GM18861 (cell line): ENCODE measurements around the gene GJB4.

ENCODE experiments used
- ATAC-seq: cut with Tn5 transposase; IDR thresholded peaks from one replicate; pipeline ENCODE4 v1.9.1; 2021; ENCODE audit not compliant: unreplicated experiment

Gene GJB4

GRCh38 chr1:34777519-34778321 lies 18.2 kb downstream of the GJB4 start:
- ATAC-seq = no peak

DNA sequence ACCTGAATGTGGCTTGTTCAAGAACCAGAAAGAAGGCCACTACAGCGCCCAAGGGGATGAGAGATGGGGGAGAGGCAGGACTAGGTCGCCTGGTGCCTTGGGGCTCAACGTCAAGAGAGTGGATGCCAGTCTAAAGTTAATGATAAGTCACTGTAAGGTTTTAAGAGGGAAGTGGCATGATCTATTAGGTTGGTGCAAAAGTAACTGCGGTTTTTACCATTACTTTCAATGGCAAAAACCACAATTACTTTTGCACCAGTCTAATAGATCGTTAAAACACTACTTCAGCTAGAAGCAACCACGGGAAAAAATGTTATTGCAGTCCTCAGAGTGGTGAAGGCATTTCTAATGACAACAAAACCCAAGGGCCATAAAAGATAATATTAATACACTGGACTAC lies 18.8 kb downstream of the GJB4 start:
- ATAC-seq = no peak

- ATAC-seq = no peak
Measured at GRCh38 chr1:34779005-34779404, 19.5 kb downstream of the GJB4 start.

DNA sequence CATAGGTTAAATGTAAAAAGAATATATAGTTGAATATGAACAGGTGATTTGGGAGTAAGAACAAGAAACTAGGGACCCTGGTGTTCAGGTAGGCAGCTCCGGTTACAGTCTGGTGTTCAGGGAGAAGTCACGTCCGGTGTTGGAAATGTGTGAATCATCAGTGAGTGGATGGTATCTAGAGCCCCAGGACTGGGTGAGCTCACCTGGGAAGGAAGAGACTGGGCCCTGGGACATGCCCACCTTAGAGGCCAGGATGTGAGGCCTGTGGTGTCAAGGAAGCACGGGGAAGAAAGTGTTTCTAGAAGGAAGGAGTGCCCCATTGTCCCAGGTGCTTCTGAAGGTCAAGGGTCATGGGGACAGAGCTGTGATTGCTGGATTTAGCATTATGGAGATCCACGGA lies 20.0 kb downstream of the GJB4 start:
- ATAC-seq = no peak

- ATAC-seq = no peak
Measured at GRCh38 chr1:34779962-34780361, 20.4 kb downstream of the GJB4 start.

GRCh38 chr1:34780528-34780927 lies 21.0 kb downstream of the GJB4 start:
- ATAC-seq = no peak

DNA sequence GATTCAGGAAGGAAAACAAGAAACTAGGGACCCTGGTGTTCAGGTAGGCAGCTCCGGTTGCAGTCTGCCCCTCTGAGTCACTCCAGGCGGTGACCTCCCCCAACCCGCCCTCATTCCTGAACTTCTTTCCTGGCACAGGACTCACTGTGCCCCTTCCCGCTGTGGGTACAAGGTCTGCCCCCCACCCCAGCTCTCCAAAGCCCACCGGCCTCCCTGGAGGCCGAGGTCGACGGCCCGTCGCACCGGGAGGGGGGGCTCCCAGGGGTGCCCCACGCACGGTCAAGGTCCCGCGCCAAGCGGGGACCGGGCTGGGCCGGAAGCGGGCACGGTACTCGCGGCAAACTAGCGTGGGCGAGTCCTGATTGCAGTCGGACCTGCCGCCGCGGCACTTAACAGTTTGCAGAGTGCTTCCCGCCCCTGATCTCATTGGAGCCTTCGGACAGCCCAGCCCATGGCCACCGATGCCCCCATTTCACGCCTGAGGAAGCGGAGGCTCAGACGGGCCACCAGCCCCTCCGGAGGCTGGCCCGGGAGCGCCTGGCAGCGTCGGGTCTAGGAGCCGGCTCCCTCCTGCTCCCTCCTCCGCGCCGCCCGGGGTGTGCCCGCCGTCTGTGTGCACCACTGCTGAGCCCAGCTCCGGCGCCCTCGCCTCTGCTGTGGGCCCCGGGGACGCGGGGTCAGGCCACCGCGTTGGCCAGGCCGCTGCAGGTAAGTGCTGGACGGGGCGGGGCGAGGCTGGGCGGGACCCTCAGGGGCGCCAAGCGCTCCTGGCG lies 21.7 kb downstream of the GJB4 start, which contains the start of gene GJB3:
Gene GJB3, plus strand, starts transcription at position 144 of the 773 bp plus-strand sequence. CDS start 3,549 bp downstream, outside the sequence.
- no peak for ATAC-seq

DNA sequence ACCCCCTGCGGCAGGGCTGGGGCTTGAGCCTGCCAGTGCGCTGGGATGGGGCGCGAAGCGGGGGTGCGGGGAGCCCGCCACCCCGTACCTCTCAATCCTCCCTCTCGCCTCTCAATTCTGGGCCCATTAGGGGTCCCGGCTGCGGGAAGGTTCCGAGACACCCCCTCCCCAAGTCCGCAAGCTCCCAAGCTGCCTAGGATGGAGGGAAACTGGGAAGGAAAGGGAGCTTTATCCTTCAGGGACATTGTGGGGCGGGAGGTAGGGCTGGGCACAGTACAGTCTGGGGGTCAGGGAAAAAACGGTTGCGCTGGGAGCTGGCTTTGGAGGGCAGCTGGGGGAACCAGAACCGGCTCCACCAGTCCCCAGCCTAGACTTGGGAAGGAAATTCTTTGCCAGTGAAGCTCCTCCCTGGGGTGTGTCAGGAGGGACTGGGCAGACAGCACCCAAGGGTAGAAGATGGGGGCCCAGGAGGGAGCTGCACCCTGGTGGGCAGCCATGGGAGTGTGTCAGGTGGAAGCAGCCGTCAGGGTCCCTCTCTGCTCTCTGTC lies 22.4 kb downstream of the GJB4 start:
- ATAC-seq = no peak

DNA sequence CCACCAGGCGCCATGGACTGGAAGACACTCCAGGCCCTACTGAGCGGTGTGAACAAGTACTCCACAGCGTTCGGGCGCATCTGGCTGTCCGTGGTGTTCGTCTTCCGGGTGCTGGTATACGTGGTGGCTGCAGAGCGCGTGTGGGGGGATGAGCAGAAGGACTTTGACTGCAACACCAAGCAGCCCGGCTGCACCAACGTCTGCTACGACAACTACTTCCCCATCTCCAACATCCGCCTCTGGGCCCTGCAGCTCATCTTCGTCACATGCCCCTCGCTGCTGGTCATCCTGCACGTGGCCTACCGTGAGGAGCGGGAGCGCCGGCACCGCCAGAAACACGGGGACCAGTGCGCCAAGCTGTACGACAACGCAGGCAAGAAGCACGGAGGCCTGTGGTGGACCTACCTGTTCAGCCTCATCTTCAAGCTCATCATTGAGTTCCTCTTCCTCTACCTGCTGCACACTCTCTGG lies 25.2 kb downstream of the GJB4 start:
- ATAC-seq = no peak

GRCh38 chr1:34785231-34785874 lies 25.8 kb downstream of the GJB4 start:
- ATAC-seq = no peak

DNA sequence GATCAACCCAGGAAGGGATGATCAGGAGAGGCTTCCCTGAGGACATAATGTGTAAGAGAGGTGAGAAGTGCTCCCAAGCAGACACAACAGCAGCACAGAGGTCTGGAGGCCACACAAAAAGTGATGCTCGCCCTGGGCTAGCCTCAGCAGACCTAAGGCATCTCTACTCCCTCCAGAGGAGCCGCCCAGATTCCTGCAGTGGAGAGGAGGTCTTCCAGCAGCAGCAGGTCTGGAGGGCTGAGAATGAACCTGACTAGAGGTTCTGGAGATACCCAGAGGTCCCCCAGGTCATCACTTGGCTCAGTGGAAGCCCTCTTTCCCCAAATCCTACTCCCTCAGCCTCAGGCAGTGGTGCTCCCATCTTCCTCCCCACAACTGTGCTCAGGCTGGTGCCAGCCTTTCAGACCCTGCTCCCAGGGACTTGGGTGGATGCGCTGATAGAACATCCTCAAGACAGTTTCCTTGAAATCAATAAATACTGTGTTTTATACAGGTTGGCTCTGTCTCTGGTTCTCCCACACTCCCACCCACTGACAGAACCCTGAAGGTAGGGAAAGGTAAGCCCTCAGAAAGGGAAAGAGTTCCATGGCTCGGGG lies 26.4 kb downstream of the GJB4 start:
- ATAC-seq = no peak

- ATAC-seq = no peak
Measured at GRCh38 chr1:34786521-34787325, 27.2 kb downstream of the GJB4 start.

- ATAC-seq = no peak
Measured at GRCh38 chr1:34787461-34788420, 28.2 kb downstream of the GJB4 start.

GRCh38 chr1:34790985-34791384 lies 31.4 kb downstream of the GJB4 start:
- ATAC-seq = no peak

GRCh38 chr1:34792424-34792823 lies 32.9 kb downstream of the GJB4 start:
- no peak for ATAC-seq

DNA sequence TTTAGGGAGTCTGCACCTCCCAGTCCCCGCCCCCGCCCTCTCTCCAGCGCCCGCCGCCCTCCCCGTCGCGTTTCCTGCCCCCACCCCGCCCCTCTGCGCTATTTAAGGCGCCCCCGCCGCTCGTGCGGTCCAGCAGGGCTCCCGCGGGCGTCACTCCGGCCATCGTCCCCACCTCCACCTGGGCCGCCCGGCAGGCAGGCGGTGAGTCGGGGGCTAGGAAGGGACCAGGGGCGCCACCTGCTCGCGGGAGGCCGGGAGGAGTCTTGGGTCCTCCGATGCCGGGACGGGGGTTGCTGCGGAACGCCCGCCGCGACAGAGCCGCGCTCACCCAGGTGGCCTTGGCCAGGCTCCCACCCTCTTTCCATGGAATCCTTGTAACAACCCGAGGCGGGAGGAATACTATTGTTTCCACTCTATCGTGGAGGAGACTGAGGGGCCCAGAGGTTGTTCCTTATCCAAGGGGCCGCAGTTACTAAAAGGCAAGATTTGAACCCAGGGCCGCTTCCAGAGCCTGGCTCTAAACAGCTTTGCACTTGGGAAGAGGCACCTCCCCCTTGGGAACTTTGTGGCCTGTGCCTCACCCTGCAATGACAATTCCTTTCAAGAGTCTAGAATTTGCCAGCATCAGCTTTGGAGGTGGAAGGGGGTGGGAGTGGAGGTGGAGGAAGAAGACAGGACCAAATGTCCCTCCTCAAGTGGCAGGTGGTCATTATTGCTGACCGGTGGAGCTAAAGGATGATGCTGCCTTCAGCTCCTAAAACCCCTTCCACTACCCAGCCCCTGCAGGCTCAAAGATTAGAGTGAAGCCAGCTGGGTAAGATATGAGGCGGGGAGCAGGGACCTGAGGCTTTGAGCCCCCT lies 33.6 kb downstream of the GJB4 start, which contains the start of gene GJA4:
Gene GJA4, plus strand, starts transcription at position 132 of the 860 bp plus-strand sequence. CDS start 1,215 bp downstream, outside the sequence.
- no peak for ATAC-seq

- ATAC-seq = no peak
Measured at GRCh38 chr1:34794001-34794789, 34.7 kb downstream of the GJB4 start.
